ENCODE results near the gene ABCG1. TPM values are rescaled to one million over a fixed set of nuclear protein-coding genes. Genes with fewer than 3 reads are reported as not detected.

Gene ABCG1
- total and polyA plus RNA-seq, 2 experiments from 2014 or later = 1.3 to 4.4 TPM

DNA sequence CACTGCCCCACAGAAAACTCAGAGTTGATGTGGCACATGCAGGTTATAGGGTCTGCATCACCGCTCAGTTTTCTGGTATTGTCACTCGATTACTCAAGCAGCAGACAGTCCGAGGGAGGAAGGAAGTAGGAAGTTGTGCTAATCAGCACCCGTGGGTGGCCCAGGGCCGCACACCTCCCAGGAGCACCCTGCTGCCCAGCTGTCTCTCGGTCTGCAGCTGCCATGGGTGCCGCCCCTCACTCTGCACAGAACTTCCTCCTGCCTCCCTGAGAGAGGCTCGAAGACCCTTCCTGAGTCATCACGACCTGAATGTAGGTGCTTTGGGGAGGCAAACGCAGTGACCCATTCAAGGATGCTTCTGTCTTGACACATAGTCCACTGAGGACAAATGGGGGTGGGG, 100.4 kb downstream of the ABCG1 start:
- no peaks in the 10 kb centered on the region for H3F3A ChIP-seq (replicated peaks; ENCODE audit: low read depth)
- H2AFZ ChIP-seq = no peak overlapping the region
- no peak overlapping the region for H3K4me2 ChIP-seq
- TF ChIP-seq NANOG (IDR thresholded peaks at IDR 0.05; ENCODE audit: borderline replicate concordance) (no peak), STAT1 (IDR thresholded peaks at IDR 0.05; ENCODE audit: unreplicated experiment) (no peak)
- peaks cover 8% of the 10 kb centered on the region for H3K27me3 Mint-ChIP-seq (ENCODE audit: insufficient read depth, low read depth, poor library complexity)
- H3K27ac ChIP-seq (ENCODE audit: low read depth) = no peak overlapping the region
- no peak overlapping the region for H3K4me3 Mint-ChIP-seq
- no peak for DNase-seq (ENCODE audit: low spot score)
- no peaks in the 10 kb centered on the region for H4K20me1 ChIP-seq (replicated peaks; ENCODE audit: insufficient read depth)
- no peaks in the 10 kb centered on the region for H3K79me2 ChIP-seq (replicated peaks; ENCODE audit: insufficient read depth)
- ATAC-seq = no peak
- H3K4me1 Mint-ChIP-seq = peaks cover 31% of the 10 kb centered on the region
- no peak overlapping the region for H3K4me3 ChIP-seq
- H3K9me2 ChIP-seq (ENCODE audit: insufficient read depth) = no peaks in the 10 kb centered on the region
- H3K36me3 Mint-ChIP-seq (ENCODE audit: low read depth) = no peaks in the 10 kb centered on the region
- no peaks in the 10 kb centered on the region for H3K36me3 ChIP-seq (ENCODE audit: insufficient read depth)
- no peaks in the 10 kb centered on the region for H3K27me3 ChIP-seq (ENCODE audit: insufficient read depth)
- no peaks in the 10 kb centered on the region for H3K9me3 Mint-ChIP-seq
- no peaks in the 10 kb centered on the region; the same call in 1 of the 2 replicates for H3K4me1 ChIP-seq (ENCODE audit: insufficient read depth)
- no peak overlapping the region for H3K27ac Mint-ChIP-seq

DNA sequence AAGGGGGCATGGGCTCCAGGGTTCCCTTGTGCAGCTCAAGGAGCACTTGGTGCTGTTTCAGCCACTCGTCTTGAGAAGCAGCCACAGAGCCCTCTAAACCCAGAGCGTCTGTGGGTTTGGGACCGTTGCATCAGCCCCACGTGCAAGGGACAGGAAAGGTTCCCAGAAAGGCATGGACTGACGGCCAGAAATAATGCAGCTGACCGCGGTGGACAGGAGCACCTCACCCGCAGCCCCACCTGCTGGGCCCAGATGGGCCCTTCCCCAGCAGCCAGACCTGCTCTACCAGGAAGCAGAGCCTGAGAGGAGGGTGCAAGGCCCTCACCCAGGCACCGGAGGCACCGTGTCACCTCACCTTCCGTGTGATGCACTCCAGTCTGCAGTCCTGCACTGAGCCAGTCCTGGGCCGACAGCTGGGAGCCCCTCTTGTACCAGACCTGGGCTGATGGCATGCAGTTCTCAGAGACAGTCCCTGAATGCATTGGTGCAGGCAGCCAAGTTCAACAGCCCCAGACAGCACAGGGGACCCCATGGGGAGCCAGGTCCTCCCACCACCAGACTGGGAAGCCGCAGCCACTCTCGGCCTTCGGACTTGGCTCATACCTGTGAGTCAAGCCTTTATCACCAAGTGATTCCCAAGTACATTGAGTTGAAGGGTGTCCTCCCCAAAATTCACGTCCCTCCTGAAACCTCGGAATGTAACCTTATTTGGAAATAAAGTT, 101.1 kb downstream of the ABCG1 start:
- Mint-ChIP-seq H3K27me3 (ENCODE audit: insufficient read depth, low read depth, poor library complexity) (peaks cover 4% of the 10 kb centered on the region), H3K27ac (no peak overlapping the region), H3K36me3 (ENCODE audit: low read depth) (no peaks in the 10 kb centered on the region), H3K4me1 (peaks cover 28% of the 10 kb centered on the region), H3K4me3 (no peak overlapping the region), H3K9me3 (peaks cover 1% of the 10 kb centered on the region; the same call in 1 of the 3 replicates)
- Histone ChIP-seq H3F3A (replicated peaks; ENCODE audit: low read depth) (no peaks in the 10 kb centered on the region), H3K4me1 (ENCODE audit: insufficient read depth) (no peaks in the 10 kb centered on the region; the same call in 1 of the 2 replicates), H3K4me3 (no peak overlapping the region), H3K9me2 (ENCODE audit: insufficient read depth) (no peaks in the 10 kb centered on the region), H3K36me3 (ENCODE audit: insufficient read depth) (no peaks in the 10 kb centered on the region), H2AFZ (no peak overlapping the region), H3K79me2 (replicated peaks; ENCODE audit: insufficient read depth) (no peaks in the 10 kb centered on the region), H3K27me3 (ENCODE audit: insufficient read depth) (no peaks in the 10 kb centered on the region), H3K4me2 (no peak overlapping the region), H3K27ac (ENCODE audit: low read depth) (no peak overlapping the region), H4K20me1 (replicated peaks; ENCODE audit: insufficient read depth) (no peaks in the 10 kb centered on the region)
- ATAC-seq = peak; percentile 14; the same call in 2 of the 3 replicates
- DNase-seq (ENCODE audit: low spot score) = no peak
- TF ChIP-seq STAT1 (IDR thresholded peaks at IDR 0.05; ENCODE audit: unreplicated experiment) = no peak
- no peak for TF ChIP-seq POLR2AphosphoS5 (IDR thresholded peaks at IDR 0.05; ENCODE audit: low read depth)
- TF ChIP-seq ZNF331 (CRISPR knock-in tag; IDR thresholded peaks at IDR 0.05; ENCODE audit: low read depth) = no peak
- no peak for TF ChIP-seq EZH2phosphoT487 (IDR thresholded peaks at IDR 0.05; ENCODE audit: unreplicated experiment)
- TF ChIP-seq, protein P1, sequence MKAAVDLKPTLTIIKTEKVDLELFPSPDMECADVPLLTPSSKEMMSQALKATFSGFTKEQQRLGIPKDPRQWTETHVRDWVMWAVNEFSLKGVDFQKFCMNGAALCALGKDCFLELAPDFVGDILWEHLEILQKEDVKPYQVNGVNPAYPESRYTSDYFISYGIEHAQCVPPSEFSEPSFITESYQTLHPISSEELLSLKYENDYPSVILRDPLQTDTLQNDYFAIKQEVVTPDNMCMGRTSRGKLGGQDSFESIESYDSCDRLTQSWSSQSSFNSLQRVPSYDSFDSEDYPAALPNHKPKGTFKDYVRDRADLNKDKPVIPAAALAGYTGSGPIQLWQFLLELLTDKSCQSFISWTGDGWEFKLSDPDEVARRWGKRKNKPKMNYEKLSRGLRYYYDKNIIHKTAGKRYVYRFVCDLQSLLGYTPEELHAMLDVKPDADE (IDR thresholded peaks at IDR 0.05) = no peak
- TF ChIP-seq, protein P2, sequence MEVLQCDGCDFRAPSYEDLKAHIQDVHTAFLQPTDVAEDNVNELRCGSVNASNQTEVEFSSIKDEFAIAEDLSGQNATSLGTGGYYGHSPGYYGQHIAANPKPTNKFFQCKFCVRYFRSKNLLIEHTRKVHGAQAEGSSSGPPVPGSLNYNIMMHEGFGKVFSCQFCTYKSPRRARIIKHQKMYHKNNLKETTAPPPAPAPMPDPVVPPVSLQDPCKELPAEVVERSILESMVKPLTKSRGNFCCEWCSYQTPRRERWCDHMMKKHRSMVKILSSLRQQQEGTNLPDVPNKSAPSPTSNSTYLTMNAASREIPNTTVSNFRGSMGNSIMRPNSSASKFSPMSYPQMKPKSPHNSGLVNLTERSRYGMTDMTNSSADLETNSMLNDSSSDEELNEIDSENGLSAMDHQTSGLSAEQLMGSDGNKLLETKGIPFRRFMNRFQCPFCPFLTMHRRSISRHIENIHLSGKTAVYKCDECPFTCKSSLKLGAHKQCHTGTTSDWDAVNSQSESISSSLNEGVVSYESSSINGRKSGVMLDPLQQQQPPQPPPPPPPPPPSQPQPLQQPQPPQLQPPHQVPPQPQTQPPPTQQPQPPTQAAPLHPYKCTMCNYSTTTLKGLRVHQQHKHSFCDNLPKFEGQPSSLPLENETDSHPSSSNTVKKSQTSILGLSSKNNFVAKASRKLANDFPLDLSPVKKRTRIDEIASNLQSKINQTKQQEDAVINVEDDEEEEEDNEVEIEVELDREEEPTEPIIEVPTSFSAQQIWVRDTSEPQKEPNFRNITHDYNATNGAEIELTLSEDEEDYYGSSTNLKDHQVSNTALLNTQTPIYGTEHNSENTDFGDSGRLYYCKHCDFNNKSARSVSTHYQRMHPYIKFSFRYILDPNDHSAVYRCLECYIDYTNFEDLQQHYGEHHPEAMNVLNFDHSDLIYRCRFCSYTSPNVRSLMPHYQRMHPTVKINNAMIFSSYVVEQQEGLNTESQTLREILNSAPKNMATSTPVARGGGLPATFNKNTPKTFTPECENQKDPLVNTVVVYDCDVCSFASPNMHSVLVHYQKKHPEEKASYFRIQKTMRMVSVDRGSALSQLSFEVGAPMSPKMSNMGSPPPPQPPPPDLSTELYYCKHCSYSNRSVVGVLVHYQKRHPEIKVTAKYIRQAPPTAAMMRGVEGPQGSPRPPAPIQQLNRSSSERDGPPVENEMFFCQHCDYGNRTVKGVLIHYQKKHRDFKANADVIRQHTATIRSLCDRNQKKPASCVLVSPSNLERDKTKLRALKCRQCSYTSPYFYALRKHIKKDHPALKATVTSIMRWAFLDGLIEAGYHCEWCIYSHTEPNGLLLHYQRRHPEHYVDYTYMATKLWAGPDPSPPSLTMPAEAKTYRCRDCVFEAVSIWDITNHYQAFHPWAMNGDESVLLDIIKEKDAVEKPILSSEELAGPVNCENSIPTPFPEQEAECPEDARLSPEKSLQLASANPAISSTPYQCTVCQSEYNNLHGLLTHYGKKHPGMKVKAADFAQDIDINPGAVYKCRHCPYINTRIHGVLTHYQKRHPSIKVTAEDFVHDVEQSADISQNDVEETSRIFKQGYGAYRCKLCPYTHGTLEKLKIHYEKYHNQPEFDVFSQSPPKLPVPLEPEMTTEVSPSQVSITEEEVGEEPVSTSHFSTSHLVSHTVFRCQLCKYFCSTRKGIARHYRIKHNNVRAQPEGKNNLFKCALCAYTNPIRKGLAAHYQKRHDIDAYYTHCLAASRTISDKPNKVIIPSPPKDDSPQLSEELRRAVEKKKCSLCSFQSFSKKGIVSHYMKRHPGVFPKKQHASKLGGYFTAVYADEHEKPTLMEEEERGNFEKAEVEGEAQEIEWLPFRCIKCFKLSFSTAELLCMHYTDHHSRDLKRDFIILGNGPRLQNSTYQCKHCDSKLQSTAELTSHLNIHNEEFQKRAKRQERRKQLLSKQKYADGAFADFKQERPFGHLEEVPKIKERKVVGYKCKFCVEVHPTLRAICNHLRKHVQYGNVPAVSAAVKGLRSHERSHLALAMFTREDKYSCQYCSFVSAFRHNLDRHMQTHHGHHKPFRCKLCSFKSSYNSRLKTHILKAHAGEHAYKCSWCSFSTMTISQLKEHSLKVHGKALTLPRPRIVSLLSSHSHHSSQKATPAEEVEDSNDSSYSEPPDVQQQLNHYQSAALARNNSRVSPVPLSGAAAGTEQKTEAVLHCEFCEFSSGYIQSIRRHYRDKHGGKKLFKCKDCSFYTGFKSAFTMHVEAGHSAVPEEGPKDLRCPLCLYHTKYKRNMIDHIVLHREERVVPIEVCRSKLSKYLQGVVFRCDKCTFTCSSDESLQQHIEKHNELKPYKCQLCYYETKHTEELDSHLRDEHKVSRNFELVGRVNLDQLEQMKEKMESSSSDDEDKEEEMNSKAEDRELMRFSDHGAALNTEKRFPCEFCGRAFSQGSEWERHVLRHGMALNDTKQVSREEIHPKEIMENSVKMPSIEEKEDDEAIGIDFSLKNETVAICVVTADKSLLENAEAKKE (CRISPR knock-in tag; IDR thresholded peaks at IDR 0.05) = no peak
- no peak for TF ChIP-seq CREB1 (CRISPR knock-in tag; IDR thresholded peaks at IDR 0.05; ENCODE audit: low read depth)
- TF ChIP-seq JUNB (IDR thresholded peaks at IDR 0.05; ENCODE audit: unreplicated experiment) = no peak
- TF ChIP-seq ZNF114 (CRISPR knock-in tag; IDR thresholded peaks at IDR 0.05) = no peak
- TF ChIP-seq, protein P3, sequence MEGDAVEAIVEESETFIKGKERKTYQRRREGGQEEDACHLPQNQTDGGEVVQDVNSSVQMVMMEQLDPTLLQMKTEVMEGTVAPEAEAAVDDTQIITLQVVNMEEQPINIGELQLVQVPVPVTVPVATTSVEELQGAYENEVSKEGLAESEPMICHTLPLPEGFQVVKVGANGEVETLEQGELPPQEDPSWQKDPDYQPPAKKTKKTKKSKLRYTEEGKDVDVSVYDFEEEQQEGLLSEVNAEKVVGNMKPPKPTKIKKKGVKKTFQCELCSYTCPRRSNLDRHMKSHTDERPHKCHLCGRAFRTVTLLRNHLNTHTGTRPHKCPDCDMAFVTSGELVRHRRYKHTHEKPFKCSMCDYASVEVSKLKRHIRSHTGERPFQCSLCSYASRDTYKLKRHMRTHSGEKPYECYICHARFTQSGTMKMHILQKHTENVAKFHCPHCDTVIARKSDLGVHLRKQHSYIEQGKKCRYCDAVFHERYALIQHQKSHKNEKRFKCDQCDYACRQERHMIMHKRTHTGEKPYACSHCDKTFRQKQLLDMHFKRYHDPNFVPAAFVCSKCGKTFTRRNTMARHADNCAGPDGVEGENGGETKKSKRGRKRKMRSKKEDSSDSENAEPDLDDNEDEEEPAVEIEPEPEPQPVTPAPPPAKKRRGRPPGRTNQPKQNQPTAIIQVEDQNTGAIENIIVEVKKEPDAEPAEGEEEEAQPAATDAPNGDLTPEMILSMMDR (conservative IDR thresholded peaks at IDR 0.05; ENCODE audit: low read depth in 2 of 2) = no peak; a peak in 1 of 4 replicates

Measured in GM23338 (cell line).